Measurements from ENCODE around the gene LRP2.

The LRP2 gene

GRCh38 chr2:169200756-169201155, 161.6 kb downstream of the LRP2 start (continued):
- TF ChIP-seq, protein P1, sequence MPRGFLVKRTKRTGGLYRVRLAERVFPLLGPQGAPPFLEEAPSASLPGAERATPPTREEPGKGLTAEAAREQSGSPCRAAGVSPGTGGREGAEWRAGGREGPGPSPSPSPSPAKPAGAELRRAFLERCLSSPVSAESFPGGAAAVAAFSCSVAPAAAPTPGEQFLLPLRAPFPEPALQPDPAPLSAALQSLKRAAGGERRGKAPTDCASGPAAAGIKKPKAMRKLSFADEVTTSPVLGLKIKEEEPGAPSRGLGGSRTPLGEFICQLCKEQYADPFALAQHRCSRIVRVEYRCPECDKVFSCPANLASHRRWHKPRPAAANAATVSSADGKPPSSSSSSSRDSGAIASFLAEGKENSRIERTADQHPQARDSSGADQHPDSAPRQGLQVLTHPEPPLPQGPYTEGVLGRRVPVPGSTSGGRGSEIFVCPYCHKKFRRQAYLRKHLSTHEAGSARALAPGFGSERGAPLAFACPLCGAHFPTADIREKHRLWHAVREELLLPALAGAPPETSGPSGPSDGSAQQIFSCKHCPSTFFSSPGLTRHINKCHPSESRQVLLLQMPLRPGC (tag by site-specific recombination; IDR thresholded peaks at IDR 0.05): no peak
- no peak for TF ChIP-seq ZNF561 (tag by site-specific recombination; IDR thresholded peaks at IDR 0.05; ENCODE audit: borderline replicate concordance)
- TF ChIP-seq ZNF785 (tag by site-specific recombination; IDR thresholded peaks at IDR 0.05): no peak
- no peak for TF ChIP-seq SCRT2 (tag by site-specific recombination; IDR thresholded peaks at IDR 0.05)

- no peaks in the 10 kb centered on the region for H3K9me3 ChIP-seq (ENCODE audit: control insufficient read depth, insufficient read depth, low read depth, low read length)
- no peak overlapping the region for H3K27ac ChIP-seq (ENCODE audit: extremely low read depth, low read depth, low read length)
- ChIA-PET CTCF (no interaction called here), POLR2A (no interaction called here)
- TF ChIP-seq ZNF2 (tag by site-specific recombination; IDR thresholded peaks at IDR 0.05): no peak
- no peak for TF ChIP-seq GLIS1 (tag by site-specific recombination; IDR thresholded peaks at IDR 0.05)
- TF ChIP-seq KLF8 (tag by site-specific recombination; IDR thresholded peaks at IDR 0.05): no peak
- TF ChIP-seq ZNF354C (tag by site-specific recombination; IDR thresholded peaks at IDR 0.05; ENCODE audit: borderline replicate concordance, low read depth): no peak
- TF ChIP-seq, protein P2, sequence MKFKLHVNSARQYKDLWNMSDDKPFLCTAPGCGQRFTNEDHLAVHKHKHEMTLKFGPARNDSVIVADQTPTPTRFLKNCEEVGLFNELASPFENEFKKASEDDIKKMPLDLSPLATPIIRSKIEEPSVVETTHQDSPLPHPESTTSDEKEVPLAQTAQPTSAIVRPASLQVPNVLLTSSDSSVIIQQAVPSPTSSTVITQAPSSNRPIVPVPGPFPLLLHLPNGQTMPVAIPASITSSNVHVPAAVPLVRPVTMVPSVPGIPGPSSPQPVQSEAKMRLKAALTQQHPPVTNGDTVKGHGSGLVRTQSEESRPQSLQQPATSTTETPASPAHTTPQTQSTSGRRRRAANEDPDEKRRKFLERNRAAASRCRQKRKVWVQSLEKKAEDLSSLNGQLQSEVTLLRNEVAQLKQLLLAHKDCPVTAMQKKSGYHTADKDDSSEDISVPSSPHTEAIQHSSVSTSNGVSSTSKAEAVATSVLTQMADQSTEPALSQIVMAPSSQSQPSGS (tag by site-specific recombination; IDR thresholded peaks at IDR 0.05; ENCODE audit: low read depth): no peak
- no peak for TF ChIP-seq ZNF473 (tag by site-specific recombination; IDR thresholded peaks at IDR 0.05)
- no peak overlapping the region for H3K4me3 ChIP-seq (ENCODE audit: low read depth, low read length)
- H3K36me3 ChIP-seq (ENCODE audit: control insufficient read depth in 2 of 2, insufficient read depth in 1 of 2, low read length in 2 of 2): peaks cover 0 to 15% of the 10 kb centered on the region in 2 experiments; a peak in 2 of 3 replicates
- peaks cover 3% of the 10 kb centered on the region; the same call in 1 of the 2 replicates for H3K4me1 ChIP-seq (ENCODE audit: control insufficient read depth, insufficient read depth, low read length)
Measured at GRCh38 chr2:169193618-169194017, 168.7 kb downstream of the LRP2 start.

- Histone ChIP-seq H3K9me3 (ENCODE audit: control insufficient read depth, insufficient read depth, low read depth, low read length) (no peaks in the 10 kb centered on the region), H3K4me3 (ENCODE audit: low read depth, low read length) (no peak overlapping the region), H3K4me1 (ENCODE audit: control insufficient read depth, insufficient read depth, low read length) (peaks cover 3% of the 10 kb centered on the region; the same call in 1 of the 2 replicates), H3K36me3 (ENCODE audit: control insufficient read depth in 2 of 2, insufficient read depth in 1 of 2, low read length in 2 of 2) (peaks cover 0 to 24% of the 10 kb centered on the region in 2 experiments; a peak in 1 of 3 replicates), H3K27ac (ENCODE audit: extremely low read depth, low read depth, low read length) (no peak overlapping the region)
- ChIA-PET POLR2A (no interaction called here), CTCF (no interaction called here)
- no peak for TF ChIP-seq ZNF654 (tag by site-specific recombination; IDR thresholded peaks at IDR 0.05; ENCODE audit: low read depth)
- no peak for TF ChIP-seq SP7 (tag by site-specific recombination; IDR thresholded peaks at IDR 0.05)
- TF ChIP-seq, protein P3, sequence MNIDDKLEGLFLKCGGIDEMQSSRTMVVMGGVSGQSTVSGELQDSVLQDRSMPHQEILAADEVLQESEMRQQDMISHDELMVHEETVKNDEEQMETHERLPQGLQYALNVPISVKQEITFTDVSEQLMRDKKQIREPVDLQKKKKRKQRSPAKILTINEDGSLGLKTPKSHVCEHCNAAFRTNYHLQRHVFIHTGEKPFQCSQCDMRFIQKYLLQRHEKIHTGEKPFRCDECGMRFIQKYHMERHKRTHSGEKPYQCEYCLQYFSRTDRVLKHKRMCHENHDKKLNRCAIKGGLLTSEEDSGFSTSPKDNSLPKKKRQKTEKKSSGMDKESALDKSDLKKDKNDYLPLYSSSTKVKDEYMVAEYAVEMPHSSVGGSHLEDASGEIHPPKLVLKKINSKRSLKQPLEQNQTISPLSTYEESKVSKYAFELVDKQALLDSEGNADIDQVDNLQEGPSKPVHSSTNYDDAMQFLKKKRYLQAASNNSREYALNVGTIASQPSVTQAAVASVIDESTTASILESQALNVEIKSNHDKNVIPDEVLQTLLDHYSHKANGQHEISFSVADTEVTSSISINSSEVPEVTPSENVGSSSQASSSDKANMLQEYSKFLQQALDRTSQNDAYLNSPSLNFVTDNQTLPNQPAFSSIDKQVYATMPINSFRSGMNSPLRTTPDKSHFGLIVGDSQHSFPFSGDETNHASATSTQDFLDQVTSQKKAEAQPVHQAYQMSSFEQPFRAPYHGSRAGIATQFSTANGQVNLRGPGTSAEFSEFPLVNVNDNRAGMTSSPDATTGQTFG (tag by site-specific recombination; IDR thresholded peaks at IDR 0.05; ENCODE audit: borderline replicate concordance): no peak
- no peak for TF ChIP-seq ZNF16 (tag by site-specific recombination; IDR thresholded peaks at IDR 0.05; ENCODE audit: low read depth)
- TF ChIP-seq ZNF19 (tag by site-specific recombination; IDR thresholded peaks at IDR 0.05; ENCODE audit: low read depth): no peak
- TF ChIP-seq ZNF777 (tag by site-specific recombination; IDR thresholded peaks at IDR 0.05; ENCODE audit: borderline replicate concordance): no peak
- TF ChIP-seq ZNF629 (tag by site-specific recombination; IDR thresholded peaks at IDR 0.05): no peak
- TF ChIP-seq, protein P4, sequence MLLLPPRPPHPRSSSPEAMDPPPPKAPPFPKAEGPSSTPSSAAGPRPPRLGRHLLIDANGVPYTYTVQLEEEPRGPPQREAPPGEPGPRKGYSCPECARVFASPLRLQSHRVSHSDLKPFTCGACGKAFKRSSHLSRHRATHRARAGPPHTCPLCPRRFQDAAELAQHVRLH (tag by site-specific recombination; IDR thresholded peaks at IDR 0.05): no peak
Measured at GRCh38 chr2:169190197-169190775, 172.0 kb downstream of the LRP2 start.

All from HEK293 (cell line).